Omental fat pad (tissue), 4 donors: Measurements from ENCODE around the gene MCC. TPM values are rescaled to one million over a fixed set of nuclear protein-coding genes. Genes with fewer than 3 reads are reported as not detected.
A peak's percentile ranks its signal among the peaks of the same experiment; 100 is the strongest.

Experiments used
- ATAC-seq: fragments of 150-250 bp; one replicate; pipeline ENCODE4 v1.9.1; 2016; ENCODE audit warnings: mild to moderate bottlenecking, moderate library complexity; ENCODE audit not compliant: low FRiP score
- DNase-seq: peaks from one replicate; pipeline ENCODE4 v3.0.0-alpha.2; 2019; ENCODE audit warnings: low spot score
- total RNA-seq, 4 donors: library from RNA; depleted of rRNA; stranded (reverse); fragments of >200 nt; gene quantifications; one replicate each; pipeline ENCODE4 v1.1.0, GENCODE V29; 2016
- TF ChIP-seq, protein P1 (sequence below), 3 donors: fragments of 450-650 bp; IDR thresholded peaks; one replicate each; pipeline ENCODE4 v1.5.1; 2016 to 2017; ENCODE audit warnings: antibody characterized with exemption in 3 of 3, mild to moderate bottlenecking in 3 of 3, moderate library complexity in 2 of 3

MCC gene
- total RNA-seq, 4 donors from 2014 or later = 32.8 to 56.3 (median 44.4) TPM

- no peak for ATAC-seq
- TF ChIP-seq, protein P1, sequence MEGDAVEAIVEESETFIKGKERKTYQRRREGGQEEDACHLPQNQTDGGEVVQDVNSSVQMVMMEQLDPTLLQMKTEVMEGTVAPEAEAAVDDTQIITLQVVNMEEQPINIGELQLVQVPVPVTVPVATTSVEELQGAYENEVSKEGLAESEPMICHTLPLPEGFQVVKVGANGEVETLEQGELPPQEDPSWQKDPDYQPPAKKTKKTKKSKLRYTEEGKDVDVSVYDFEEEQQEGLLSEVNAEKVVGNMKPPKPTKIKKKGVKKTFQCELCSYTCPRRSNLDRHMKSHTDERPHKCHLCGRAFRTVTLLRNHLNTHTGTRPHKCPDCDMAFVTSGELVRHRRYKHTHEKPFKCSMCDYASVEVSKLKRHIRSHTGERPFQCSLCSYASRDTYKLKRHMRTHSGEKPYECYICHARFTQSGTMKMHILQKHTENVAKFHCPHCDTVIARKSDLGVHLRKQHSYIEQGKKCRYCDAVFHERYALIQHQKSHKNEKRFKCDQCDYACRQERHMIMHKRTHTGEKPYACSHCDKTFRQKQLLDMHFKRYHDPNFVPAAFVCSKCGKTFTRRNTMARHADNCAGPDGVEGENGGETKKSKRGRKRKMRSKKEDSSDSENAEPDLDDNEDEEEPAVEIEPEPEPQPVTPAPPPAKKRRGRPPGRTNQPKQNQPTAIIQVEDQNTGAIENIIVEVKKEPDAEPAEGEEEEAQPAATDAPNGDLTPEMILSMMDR (IDR thresholded peaks at IDR 0.05) = no peak
- DNase-seq = no peak
These were observed 342.4 kb downstream of the MCC start for GRCh38 chr5:113145757-113146387.

DNA sequence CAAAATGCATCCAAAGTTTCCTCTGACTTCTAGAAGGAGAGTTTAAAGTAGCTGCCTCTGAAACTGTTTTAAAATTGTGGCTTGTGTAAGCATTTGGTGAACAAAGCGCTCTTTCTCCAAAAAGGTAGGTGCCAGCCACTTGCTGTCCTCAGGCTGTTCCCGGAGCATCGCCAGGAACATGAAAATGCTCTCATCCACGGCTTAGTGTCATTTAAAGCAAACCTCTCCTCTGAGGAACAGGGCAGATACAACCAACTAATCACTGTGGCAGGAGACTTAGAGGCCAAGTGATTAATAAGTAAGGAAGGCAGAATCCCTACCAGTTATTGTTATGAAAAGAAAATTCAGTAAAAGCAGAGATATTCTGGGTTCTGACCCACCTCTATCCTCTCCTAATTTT is 346.1 kb downstream of the MCC start:
- ATAC-seq (no peak), DNase-seq (no peak)
- TF ChIP-seq, protein P1 (IDR thresholded peaks at IDR 0.05) = no peak

DNA sequence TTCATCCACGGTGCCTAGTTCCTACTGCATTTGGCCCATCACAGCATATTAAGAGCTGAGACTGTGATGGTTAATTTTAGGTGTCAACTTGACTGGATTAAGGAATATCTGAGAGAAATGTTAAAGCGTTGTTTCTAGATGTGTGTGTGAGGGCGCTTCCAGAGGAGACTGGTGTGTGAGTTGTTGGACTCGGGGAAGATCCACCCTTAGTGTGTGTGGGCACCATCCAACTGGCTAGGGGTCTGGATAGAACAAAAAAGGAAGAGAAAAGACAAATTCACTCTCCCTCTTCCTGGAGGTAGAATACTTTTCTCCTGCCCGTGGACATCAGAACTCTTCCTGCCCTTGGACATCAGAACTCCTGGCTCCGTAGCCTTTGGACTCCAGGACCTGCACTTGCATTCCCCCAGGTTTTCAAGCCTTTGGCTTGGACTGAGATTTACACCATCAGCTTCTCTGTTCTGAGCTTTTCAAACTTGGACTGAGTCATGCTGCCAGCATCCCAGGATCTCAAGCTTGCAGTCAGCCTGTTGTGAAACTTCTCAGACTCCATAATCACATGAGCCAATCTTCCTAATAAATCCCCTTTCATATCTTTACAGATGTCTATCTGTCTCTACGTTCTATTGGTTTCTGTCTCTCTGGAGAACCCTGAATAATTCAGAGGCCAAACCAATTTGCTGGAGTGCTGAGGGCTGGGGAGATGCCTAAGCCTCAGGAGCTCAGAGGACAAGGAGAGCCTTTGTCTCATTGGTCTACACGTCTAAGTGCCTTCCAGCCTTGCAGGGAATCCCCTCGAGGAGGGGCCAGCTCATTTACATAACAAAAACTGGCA is 347.2 kb downstream of the MCC start:
- DNase-seq (no peak), ATAC-seq (peak; percentile 92)
- TF ChIP-seq, protein P1 (IDR thresholded peaks at IDR 0.05) = no peak

GRCh38 chr5:113133211-113133975 is 354.9 kb downstream of the MCC start:
- TF ChIP-seq, protein P1 (IDR thresholded peaks at IDR 0.05) = no peak
- ATAC-seq (no peak), DNase-seq (no peak)

DNA sequence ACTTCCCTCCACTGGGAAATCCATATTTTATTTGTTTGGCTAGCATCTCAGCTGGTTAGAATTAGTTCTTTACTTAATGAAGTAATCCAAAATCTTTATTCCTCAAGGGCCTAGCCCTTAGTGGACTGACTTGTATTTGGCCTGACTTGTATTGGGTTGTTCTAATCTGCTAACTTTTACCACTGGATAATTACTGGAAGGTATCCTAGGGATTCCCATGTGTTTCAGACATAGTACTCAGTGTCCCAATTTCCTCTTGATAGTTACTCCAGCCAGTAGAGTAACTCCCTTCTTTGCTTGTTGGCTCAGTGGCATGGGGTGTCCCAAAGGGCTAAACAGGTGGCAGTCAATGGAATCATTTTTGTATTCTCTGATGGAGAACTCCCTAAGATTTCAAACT is 355.7 kb downstream of the MCC start:
- no peak for DNase-seq
- TF ChIP-seq, protein P1 (IDR thresholded peaks at IDR 0.05) = no peak
- ATAC-seq = no peak

- TF ChIP-seq, protein P1 (IDR thresholded peaks at IDR 0.05) = no peak
- ATAC-seq = no peak
- DNase-seq = no peak
These were observed 359.5 kb downstream of the MCC start for GRCh38 chr5:113128641-113129330.
